ENCODE measurements around the gene P2RY14.

P2RY14 gene

DNA sequence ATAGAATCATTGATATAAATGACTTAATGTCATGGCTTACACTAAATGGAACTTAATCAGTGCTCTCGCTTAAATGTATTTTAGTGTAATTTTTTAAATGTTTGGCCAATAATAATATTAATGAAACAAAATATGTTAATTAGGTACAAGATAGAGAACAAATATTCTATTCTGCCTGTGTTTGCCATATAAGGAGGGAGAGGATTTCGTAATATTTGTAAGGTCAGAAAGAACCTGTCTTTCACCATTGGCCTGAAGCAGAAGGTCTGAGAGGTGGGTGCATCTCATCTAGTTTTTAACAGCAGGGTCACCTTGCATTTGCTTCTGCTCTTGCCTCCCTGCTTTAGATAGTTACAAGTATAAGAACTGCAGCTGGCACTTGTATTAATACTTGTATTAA lies 35.8 kb upstream of the P2RY14 start:
- TF ChIP-seq POLR2AphosphoS5 (IDR thresholded peaks at IDR 0.05; ENCODE audit: low read depth, low read length) (no peak), FOXP2 (optimal IDR thresholded peaks at IDR 0.05; ENCODE audit: borderline replicate concordance, extremely low read depth, extremely low read length, insufficient read depth) (no peak), TAF1 (IDR thresholded peaks at IDR 0.05; ENCODE audit: borderline replicate concordance, insufficient read depth, low read length) (no peak), SIN3A (IDR thresholded peaks at IDR 0.05; ENCODE audit: borderline replicate concordance, insufficient read depth, low read length) (no peak)

DNA sequence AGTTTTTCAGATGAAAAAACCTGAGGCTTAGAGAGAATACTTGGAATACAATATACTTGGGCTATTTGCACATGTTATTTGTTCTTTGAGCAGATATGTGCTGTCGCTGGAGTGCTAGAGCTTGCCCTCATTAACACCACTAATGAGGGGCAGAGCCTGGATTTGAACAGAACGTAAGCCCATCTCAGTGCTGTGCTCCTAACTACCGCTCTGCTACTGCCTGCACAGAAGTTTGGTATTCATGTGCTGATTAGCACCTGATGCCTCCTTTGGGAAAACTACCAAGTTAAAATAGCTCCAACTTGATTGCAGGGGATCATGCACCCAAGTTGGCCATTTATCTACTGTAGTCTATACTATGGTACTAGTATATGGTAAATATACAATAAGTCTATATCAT lies 34.6 kb upstream of the P2RY14 start:
- TF ChIP-seq SIN3A (IDR thresholded peaks at IDR 0.05; ENCODE audit: borderline replicate concordance, insufficient read depth, low read length) (no peak), TAF1 (IDR thresholded peaks at IDR 0.05; ENCODE audit: borderline replicate concordance, insufficient read depth, low read length) (no peak), FOXP2 (optimal IDR thresholded peaks at IDR 0.05; ENCODE audit: borderline replicate concordance, extremely low read depth, extremely low read length, insufficient read depth) (no peak), POLR2AphosphoS5 (IDR thresholded peaks at IDR 0.05; ENCODE audit: low read depth, low read length) (no peak)
- TF ChIP-seq, protein P1, sequence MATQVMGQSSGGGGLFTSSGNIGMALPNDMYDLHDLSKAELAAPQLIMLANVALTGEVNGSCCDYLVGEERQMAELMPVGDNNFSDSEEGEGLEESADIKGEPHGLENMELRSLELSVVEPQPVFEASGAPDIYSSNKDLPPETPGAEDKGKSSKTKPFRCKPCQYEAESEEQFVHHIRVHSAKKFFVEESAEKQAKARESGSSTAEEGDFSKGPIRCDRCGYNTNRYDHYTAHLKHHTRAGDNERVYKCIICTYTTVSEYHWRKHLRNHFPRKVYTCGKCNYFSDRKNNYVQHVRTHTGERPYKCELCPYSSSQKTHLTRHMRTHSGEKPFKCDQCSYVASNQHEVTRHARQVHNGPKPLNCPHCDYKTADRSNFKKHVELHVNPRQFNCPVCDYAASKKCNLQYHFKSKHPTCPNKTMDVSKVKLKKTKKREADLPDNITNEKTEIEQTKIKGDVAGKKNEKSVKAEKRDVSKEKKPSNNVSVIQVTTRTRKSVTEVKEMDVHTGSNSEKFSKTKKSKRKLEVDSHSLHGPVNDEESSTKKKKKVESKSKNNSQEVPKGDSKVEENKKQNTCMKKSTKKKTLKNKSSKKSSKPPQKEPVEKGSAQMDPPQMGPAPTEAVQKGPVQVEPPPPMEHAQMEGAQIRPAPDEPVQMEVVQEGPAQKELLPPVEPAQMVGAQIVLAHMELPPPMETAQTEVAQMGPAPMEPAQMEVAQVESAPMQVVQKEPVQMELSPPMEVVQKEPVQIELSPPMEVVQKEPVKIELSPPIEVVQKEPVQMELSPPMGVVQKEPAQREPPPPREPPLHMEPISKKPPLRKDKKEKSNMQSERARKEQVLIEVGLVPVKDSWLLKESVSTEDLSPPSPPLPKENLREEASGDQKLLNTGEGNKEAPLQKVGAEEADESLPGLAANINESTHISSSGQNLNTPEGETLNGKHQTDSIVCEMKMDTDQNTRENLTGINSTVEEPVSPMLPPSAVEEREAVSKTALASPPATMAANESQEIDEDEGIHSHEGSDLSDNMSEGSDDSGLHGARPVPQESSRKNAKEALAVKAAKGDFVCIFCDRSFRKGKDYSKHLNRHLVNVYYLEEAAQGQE (IDR thresholded peaks at IDR 0.05; ENCODE audit: insufficient read depth in 1 of 2, low read depth in 2 of 2, low read length in 2 of 2), result no peak

DNA sequence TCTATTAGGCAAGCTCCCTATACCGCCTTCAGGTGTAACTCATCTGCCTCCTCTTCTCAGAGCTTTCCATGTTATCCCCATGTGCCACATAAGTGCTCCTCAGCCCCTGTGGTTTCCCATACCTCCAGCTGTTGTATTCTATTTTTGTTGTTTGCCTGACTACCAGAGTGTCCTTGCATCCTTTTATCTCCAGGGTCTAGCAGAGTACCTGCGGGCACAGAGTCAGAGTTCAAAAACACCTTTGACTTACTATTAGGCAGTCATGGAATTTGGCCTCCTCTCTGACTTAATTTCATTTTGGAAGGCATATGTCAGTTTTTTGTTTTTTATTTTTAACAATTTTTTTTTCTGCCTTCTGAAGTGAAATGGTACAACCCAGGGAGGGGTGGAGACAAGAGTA lies 31.2 kb upstream of the P2RY14 start:
- no peak for TF ChIP-seq POLR2AphosphoS5 (IDR thresholded peaks at IDR 0.05; ENCODE audit: low read depth, low read length)
- TF ChIP-seq, protein P1 (IDR thresholded peaks at IDR 0.05; ENCODE audit: insufficient read depth in 1 of 2, low read depth in 2 of 2, low read length in 2 of 2), result no peak
- TF ChIP-seq TAF1 (IDR thresholded peaks at IDR 0.05; ENCODE audit: borderline replicate concordance, insufficient read depth, low read length), result no peak
- no peak for TF ChIP-seq FOXP2 (optimal IDR thresholded peaks at IDR 0.05; ENCODE audit: borderline replicate concordance, extremely low read depth, extremely low read length, insufficient read depth)
- TF ChIP-seq SIN3A (IDR thresholded peaks at IDR 0.05; ENCODE audit: borderline replicate concordance, insufficient read depth, low read length), result no peak

DNA sequence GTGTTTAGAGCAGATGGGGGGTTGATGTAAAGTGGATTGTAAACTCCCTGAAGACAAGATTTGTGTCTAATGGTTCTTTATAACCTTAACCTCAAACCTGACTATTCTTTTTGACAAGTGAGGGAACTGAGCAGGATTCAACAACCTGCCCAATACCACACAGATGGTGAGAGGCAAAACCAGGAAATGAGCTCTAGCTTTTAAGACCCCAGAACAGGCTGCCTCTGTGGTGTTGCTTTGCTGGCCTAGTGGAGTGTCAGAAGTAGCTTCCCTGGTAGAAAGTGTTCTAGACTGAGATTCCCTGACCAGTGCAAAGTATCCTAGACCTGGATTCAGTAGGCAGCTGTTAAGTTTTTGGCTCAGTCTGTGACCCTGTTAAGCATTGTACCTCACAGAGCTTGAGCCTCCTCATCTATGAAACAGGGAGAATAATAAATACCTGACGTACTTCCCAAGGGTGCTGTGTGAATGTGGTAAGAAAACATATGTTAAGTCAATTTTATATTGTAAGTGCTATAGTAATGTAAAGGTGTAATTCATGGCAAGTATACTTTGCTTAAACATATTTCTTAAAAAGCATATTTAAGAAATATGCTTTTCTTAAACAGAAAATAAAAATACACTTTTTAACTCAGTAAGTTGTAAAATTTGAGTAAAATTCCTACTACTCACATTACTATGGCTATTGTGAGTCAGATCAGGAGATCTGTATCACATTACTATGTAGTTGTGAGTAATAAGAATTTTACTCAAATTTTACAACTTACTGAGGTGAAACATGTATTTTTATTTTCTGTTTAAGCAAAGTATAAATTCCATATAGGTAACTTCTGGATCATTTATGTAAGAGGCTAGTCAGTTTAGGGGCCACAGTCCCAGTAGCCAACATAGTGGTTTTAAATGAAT lies 29.5 kb upstream of the P2RY14 start:
- no peak for TF ChIP-seq POLR2AphosphoS5 (IDR thresholded peaks at IDR 0.05; ENCODE audit: low read depth, low read length)
- TF ChIP-seq, protein P1 (IDR thresholded peaks at IDR 0.05; ENCODE audit: insufficient read depth in 1 of 2, low read depth in 2 of 2, low read length in 2 of 2), result no peak
- no peak for TF ChIP-seq FOXP2 (optimal IDR thresholded peaks at IDR 0.05; ENCODE audit: borderline replicate concordance, extremely low read depth, extremely low read length, insufficient read depth)
- no peak for TF ChIP-seq SIN3A (IDR thresholded peaks at IDR 0.05; ENCODE audit: borderline replicate concordance, insufficient read depth, low read length)
- no peak for TF ChIP-seq TAF1 (IDR thresholded peaks at IDR 0.05; ENCODE audit: borderline replicate concordance, insufficient read depth, low read length)

- no peak for TF ChIP-seq POLR2AphosphoS5 (IDR thresholded peaks at IDR 0.05; ENCODE audit: low read depth, low read length)
- TF ChIP-seq FOXP2 (optimal IDR thresholded peaks at IDR 0.05; ENCODE audit: borderline replicate concordance, extremely low read depth, extremely low read length, insufficient read depth), result no peak
- TF ChIP-seq, protein P1 (IDR thresholded peaks at IDR 0.05; ENCODE audit: insufficient read depth in 1 of 2, low read depth in 2 of 2, low read length in 2 of 2), result no peak
These were observed 28.8 kb upstream of the P2RY14 start for GRCh38 chr3:151307131-151307530.
